Retinal pigment epithelial cell (primary cell): Measurements from ENCODE around the gene IL15RA.

Experiments
- DNase-seq: peaks from one replicate; pipeline ENCODE4 v3.0.0-alpha.2; 2010; ENCODE audit warnings: low read depth
- H3K4me3 ChIP-seq: 2 replicates; pipeline ENCODE4 v1.5.1; 2011; ENCODE audit warnings: mild to moderate bottlenecking, low read length, control low read depth, moderate library complexity
- CTCF ChIP-seq: conservative IDR thresholded peaks from 2 replicates; pipeline ENCODE4 v1.5.1; 2011; ENCODE audit warnings: low read depth, low read length, control low read depth, inconsistent platforms

IL15RA gene

GRCh38 chr10:5938291-5938690, 39.1 kb downstream of the IL15RA start:
- DNase-seq: no peak
- H3K4me3 ChIP-seq: no peak overlapping the region
- TF ChIP-seq CTCF: no peak

DNA sequence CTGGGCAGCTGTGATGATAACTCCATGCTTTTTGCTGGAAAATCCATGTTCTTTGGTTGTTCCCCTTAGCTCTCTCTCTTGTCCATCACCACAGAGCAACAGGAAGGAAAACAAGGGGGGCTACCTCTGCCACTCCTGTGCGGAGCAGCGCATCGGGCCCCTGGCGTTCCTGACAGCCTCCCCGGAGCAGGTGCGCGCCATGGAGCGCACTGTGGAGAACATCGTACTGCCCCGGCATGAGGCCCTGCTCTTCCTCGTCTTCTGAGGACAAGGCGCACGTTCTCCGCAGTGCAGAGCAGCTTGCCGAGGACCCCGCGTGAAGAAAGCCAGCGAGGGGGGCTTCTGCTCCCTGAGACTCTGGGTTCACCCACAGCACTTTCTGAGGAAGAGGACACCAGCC, 40.3 kb downstream of the IL15RA start:
- DNase-seq: no peak

GRCh38 chr10:5935628-5936027, 41.7 kb downstream of the IL15RA start:
- H3K4me3 ChIP-seq: no peak overlapping the region
- no peak for TF ChIP-seq CTCF
- no peak for DNase-seq

More for the DNA sequence above, 40.3 kb downstream of the IL15RA start:
- TF ChIP-seq CTCF: no peak
- H3K4me3 ChIP-seq: no peak overlapping the region

DNA sequence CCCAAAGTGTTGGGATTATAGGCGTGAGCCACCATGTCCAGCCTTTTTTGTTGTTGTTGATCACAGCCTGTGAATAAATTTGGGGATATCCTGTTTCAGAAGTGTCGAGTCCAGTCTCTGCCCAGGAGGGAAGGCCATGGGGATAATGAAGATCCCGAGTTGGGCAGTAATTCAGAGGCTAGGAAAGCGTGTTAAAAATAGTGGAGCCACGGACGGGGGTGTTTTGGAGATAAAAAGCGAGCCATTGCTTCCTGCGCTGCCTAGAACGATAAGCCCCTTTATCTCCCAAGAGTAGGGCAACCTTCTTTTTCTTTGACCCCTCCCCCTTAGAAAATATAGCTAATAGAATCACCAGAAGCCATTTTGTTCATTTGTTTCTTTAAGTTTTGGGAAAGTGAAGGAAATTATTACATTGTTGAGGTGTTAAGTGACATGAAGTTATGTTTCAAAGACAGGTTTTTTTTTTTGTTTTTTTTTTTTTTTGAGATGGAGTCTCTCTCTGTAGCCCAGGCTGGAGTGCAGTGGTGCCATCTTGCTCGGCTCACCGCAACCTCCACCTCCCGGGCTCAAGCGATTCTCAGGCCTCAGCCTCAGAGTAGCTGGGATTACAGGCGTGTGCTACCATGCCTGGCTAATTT, 43.3 kb downstream of the IL15RA start:
- TF ChIP-seq CTCF: no peak
- H3K4me3 ChIP-seq: no peak overlapping the region
- no peak for DNase-seq

DNA sequence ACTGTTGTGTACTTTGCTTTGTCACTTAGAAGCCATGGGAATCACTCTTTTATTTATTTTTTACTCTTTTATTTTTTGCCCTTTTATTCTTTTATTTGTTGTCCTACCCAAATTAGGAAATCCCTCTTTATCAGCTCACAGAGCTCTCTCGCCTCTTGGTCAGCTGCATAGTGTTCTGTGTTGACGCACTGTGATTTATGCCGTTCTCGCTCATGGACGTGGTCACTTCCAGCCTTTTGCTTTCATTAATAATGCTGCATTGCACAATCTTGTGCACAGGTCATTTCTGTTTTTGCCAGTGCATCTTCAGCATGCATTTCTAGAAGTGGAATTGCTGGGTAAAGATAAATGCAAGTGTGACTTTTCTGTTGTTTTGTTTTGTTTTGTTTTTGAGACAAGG, 45.0 kb downstream of the IL15RA start:
- TF ChIP-seq CTCF: no peak
- no peak for DNase-seq
- H3K4me3 ChIP-seq: no peak overlapping the region

DNA sequence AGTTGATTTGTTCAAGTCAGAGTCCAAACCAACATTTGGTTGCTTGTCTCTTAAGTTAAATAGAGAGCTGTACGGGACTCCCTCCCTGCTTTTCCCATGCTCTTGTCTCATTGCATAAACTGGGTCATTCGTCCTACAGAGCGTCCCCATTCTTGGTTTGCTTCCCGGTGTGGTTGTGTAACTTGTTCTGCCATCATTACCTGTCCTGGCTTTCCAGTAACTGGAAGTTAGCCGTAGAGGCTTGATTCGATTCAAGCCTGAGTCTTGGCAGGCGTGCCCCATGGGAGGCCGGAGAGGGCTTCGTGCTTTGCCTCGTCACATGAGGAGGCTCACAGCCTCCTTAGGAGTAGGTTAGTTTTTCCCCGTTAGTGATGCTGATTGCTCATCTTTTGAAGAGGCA, 47.1 kb downstream of the IL15RA start:
- no peak for DNase-seq
- H3K4me3 ChIP-seq: no peak overlapping the region
- no peak for TF ChIP-seq CTCF

DNA sequence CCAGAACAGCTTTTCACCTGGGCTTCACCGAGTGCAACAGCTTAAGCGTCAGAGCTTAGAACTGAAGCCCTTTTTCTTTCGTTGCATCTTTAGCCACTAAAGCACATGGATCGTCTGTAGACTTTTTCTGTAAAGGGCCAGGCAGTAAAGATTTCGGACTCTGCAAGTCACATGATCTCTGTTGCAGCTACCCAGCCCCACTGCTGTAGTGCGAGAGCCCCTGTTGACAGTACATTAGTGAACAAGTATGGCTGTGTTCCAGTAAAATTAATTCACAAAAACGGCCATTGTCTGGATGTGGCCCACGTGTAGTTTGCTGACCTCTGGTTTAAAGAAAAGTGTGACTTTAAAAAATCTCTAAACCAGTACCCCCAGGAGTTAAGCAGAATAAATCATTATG, 47.9 kb downstream of the IL15RA start:
- no peak for TF ChIP-seq CTCF
- H3K4me3 ChIP-seq: no peak overlapping the region
- no peak for DNase-seq
